ENCODE data around the gene PHAF1. TPM values are rescaled to one million over a fixed set of nuclear protein-coding genes. Genes with fewer than 3 reads are reported as not detected.

Gene PHAF1
- total RNA-seq, 2 experiments from 2014 or later: 14.2 to 15.2 TPM

DNA sequence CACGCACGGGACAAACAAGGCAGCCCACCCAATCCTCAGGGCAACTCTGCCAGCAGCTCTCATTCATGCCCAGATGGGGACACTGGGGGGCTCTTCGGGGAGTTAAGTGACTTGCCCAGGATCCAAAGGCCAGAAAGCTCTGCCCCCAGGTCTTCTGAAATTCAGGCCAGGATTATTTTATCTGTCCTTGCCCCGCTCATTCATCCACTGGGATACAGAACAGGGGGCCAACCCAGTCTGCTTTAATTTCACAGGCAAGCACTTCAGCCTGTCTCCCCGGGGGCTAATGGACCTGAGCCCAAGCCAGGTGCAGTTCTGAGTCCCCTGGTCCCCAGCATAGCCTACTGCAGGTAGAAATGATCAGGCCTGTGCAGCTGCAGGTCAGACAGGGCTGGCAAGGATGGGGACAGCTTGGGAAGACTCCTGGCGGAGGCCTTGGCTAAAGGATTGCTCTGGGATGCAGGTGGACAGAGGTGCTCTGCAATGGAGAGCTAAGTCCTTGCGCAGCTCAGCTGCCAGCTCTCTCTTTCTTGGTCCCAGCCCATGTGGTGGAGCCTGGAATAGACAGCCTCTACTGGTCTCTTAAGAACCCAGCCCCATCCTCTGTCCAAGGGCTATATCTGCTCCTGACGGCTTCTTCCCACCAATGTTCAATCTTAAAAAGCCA lies 41.8 kb downstream of the PHAF1 start:
- H3K4me1 Mint-ChIP-seq: peaks cover 40% of the 10 kb centered on the region
- peaks cover 22% of the 10 kb centered on the region for H3K36me3 Mint-ChIP-seq
- ATAC-seq (no peak), DNase-seq (no peak)
- CTCF ChIA-PET: interaction anchor here (0.8 to 17.0 kb wide), 17 partner anchors 8 to 204 kb away, joined by 3 to 395 read pairs (median 4); partner anchors contain the start of genes FBXL8, NOL3, SLC9A5 and TRADD
- H3K27me3 Mint-ChIP-seq: no peaks in the 10 kb centered on the region
- no peaks in the 10 kb centered on the region for H3K9me3 Mint-ChIP-seq (ENCODE audit: low read depth)
- no peak overlapping the region for H3K27ac Mint-ChIP-seq
- peak overlapping the region; percentile 62 for H3K4me3 Mint-ChIP-seq

- Mint-ChIP-seq H3K9me3 (ENCODE audit: low read depth) (no peaks in the 10 kb centered on the region), H3K27me3 (no peaks in the 10 kb centered on the region), H3K36me3 (peaks cover 12% of the 10 kb centered on the region), H3K4me1 (peaks cover 58% of the 10 kb centered on the region), H3K4me3 (peak overlapping the region; percentile 68), H3K27ac (no peak overlapping the region)
- CTCF ChIA-PET: interaction anchor here (0.6 to 17.0 kb wide), 73 partner anchors 7 to 281 kb away, joined by 3 to 395 read pairs (median 6); partner anchors contain the start of genes CES3, FHOD1, HSF4 and NOL3
- DNase-seq (no peak), ATAC-seq (no peak)
These were observed 45.0 kb downstream of the PHAF1 start for GRCh38 chr16:67154578-67155294.

DNA sequence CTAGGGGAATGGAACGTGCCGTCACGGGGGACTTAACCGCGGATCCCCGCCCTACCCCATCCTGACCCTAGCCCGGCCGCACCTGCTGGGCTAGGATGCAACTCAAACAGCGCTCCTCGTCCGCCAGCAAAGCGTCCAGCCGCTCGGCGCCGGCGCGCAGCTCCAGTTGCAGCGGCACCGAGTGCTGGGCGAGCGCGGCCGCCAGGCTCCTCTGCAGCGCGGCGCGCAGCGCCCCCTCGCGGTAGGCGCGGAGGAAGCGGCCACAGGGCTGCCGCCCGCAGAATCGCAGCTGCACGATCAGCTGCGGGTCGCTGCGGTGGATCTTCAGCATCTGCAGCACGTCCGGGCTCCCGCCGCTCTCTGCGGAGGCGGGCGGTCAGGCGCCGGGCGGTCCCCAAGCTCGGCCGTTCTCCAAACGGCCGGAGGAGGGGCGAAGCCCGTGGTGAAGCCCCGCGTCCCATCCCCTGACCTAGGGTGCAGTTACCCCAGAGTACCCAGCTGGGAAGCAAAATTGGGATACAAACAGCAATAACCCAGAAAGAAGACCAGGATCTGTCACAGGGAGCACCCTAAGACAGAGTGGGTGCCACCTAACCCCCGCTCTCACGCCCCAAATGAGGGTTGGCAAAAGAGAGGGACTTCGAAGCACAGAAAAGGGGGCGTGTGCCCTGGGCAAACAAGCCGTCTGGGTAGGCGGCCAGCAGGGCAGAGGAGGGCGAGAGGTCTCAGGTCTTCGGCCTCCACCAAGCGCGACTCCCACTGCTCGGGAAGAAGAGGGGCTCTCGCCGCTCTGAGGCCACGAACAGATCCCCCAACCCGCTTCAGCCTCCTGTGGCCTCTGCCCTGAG lies 45.8 kb downstream of the PHAF1 start:
- peak; percentile 42 for ATAC-seq
- Mint-ChIP-seq H3K9me3 (ENCODE audit: low read depth) (no peaks in the 10 kb centered on the region), H3K4me1 (peaks cover 59% of the 10 kb centered on the region), H3K27ac (no peak overlapping the region), H3K27me3 (no peaks in the 10 kb centered on the region), H3K36me3 (peaks cover 12% of the 10 kb centered on the region), H3K4me3 (peak overlapping the region; percentile 68)
- DNase-seq: peak; percentile 84
- CTCF ChIA-PET: interaction anchor here (0.6 to 17.0 kb wide), 71 partner anchors 8 to 281 kb away, joined by 3 to 395 read pairs (median 6); partner anchors contain the start of genes CES3, FHOD1, HSF4 and NOL3

DNA sequence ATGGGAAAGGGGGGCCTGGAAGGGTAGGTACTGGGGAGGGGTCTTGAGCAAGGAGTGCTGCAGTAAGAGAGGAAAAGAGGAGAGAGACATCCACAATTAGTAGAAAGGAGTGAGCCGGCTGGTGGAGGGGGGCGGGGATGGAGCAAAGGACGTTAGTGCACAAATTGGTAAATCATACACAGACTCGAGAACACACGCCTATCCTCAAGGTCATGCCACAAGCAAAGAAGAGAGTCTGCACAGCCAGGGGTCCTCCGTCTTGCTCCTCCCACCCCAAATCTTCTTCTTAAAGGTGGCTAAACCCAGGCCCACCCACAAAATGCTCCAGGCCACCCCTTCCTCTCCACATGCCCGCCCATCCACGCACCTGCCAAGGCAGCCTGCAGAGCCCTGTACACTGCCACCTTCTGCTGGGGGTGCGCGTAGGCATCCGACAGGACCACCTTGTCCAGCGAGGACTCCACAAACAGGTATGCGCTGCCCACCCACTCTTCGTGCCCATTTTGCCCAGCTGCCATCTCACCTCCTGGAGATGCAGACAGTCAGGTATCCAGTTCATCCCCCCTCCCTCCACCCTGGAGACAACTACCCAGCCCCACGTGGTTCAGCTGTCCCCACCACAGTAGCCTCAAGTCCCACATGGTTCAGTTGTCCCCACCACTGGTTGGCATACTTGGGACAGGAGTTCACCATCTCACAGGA lies 46.6 kb downstream of the PHAF1 start:
- no peak for ATAC-seq
- no peaks in the 10 kb centered on the region for H3K9me3 Mint-ChIP-seq (ENCODE audit: low read depth)
- DNase-seq: no peak
- H3K36me3 Mint-ChIP-seq: peaks cover 12% of the 10 kb centered on the region
- no peak overlapping the region for H3K4me3 Mint-ChIP-seq
- CTCF ChIA-PET: interaction anchor here (1.2 to 17.0 kb wide), 27 partner anchors 12 to 209 kb away, joined by 3 to 395 read pairs (median 10); partner anchors contain the start of genes CES3 and NOL3
- no peaks in the 10 kb centered on the region for H3K27me3 Mint-ChIP-seq
- H3K4me1 Mint-ChIP-seq: peaks cover 58% of the 10 kb centered on the region
- H3K27ac Mint-ChIP-seq: peak overlapping the region; percentile 33

DNA sequence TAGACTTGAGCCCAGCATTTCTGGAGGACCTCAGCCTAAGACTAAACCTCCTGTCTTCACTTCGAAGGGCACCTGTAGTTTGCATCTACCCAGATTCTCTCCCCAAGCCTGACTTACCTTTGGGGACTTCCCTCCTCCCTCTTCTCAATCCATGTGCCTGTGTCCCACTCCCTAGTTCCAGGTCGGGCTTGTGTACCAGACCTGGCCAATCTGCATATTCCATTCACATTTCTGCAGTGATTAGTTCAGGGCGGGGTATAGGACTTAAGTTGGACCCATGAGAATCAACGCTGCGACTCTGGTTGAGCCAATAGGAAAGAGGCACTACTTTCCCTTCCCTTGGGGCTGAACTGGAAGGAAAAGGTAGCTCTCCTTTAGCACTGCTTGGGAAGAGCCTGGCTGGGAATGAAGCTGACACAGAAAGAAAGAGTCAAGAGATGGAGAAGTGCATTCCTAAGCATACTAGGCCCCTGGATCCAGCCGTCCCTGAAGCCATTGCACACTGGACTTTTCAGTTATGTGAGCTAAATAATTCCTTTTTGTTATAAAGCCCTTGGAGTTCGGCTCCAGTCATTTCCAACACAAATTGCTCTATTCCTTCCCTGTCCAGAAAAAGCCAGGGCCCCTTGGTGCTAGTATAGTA lies 47.5 kb downstream of the PHAF1 start:
- H3K27ac Mint-ChIP-seq: peak overlapping the region; percentile 97
- no peak for ATAC-seq
- DNase-seq: no peak
- CTCF ChIA-PET: interaction anchor here (1.0 to 17.0 kb wide), 14 partner anchors 11 to 213 kb away, joined by 3 to 395 read pairs (median 8); partner anchors contain the start of genes CES3, MATCAP1 and NOL3
- peaks cover 58% of the 10 kb centered on the region for H3K4me1 Mint-ChIP-seq
- no peaks in the 10 kb centered on the region for H3K9me3 Mint-ChIP-seq (ENCODE audit: low read depth)
- H3K4me3 Mint-ChIP-seq: no peak overlapping the region
- peaks cover under 1% of the 10 kb centered on the region for H3K27me3 Mint-ChIP-seq
- H3K36me3 Mint-ChIP-seq: peaks cover 16% of the 10 kb centered on the region

- Mint-ChIP-seq H3K36me3 (peaks cover 13% of the 10 kb centered on the region), H3K27me3 (peaks cover 4% of the 10 kb centered on the region), H3K9me3 (ENCODE audit: low read depth) (no peaks in the 10 kb centered on the region), H3K4me1 (peaks cover 60% of the 10 kb centered on the region), H3K4me3 (peak overlapping the region; percentile 92), H3K27ac (peak overlapping the region; percentile 97)
- no peak for DNase-seq
- CTCF ChIA-PET: interaction anchor here (1.0 to 17.0 kb wide), 20 partner anchors 7 to 214 kb away, joined by 3 to 395 read pairs (median 8); partner anchors contain the start of genes B3GNT9, CES3, MATCAP1 and NOL3
- no peak for ATAC-seq
These were observed 48.3 kb downstream of the PHAF1 start for GRCh38 chr16:67157892-67158635.

GRCh38 chr16:67158637-67159600 lies 49.2 kb downstream of the PHAF1 start:
- peak; percentile 50 for ATAC-seq
- Mint-ChIP-seq H3K9me3 (ENCODE audit: low read depth) (no peaks in the 10 kb centered on the region), H3K27ac (peak overlapping the region; percentile 97), H3K36me3 (peaks cover 9% of the 10 kb centered on the region), H3K4me1 (peaks cover 60% of the 10 kb centered on the region), H3K4me3 (peak overlapping the region; percentile 92), H3K27me3 (peaks cover 8% of the 10 kb centered on the region)
- CTCF ChIA-PET: interaction anchor here (0.9 to 17.0 kb wide), 21 partner anchors 8 to 215 kb away, joined by 3 to 395 read pairs (median 5); partner anchors contain the start of genes B3GNT9, CES3, MATCAP1 and NOL3
- DNase-seq: peak; percentile 93

DNA sequence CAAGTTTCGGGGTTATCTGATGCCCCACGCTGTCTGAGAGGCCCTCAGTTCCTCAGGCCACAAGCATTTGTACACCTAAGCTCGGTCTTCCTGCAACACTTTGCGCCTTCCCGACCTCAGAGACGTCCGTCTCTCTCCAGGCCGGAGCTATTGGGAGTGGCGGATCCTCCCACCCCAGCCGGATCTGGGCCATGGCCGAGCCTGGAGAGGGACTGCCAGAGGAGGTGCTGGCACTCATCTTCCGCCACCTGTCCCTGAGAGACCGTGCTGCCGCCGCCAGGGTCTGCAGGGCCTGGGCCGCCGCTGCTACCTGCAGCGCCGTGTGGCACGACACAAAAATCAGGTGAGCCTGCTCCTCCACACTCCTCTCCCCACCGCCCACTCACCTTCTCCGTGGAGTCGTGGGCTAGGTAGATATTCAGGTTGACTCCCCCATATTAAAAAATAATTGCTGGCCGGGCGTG lies 51.9 kb downstream of the PHAF1 start:
- H3K36me3 Mint-ChIP-seq: peaks cover 8% of the 10 kb centered on the region
- no peak overlapping the region for H3K27ac Mint-ChIP-seq
- ATAC-seq (no peak), DNase-seq (no peak)
- H3K4me3 Mint-ChIP-seq: no peak overlapping the region
- CTCF ChIA-PET: interaction anchor here (1.2 to 17.0 kb wide), 12 partner anchors 8 to 386 kb away, joined by 3 to 395 read pairs (median 6); partner anchors contain the start of genes FHOD1, MATCAP1, NOL3 and RRAD
- H3K9me3 Mint-ChIP-seq (ENCODE audit: low read depth): no peaks in the 10 kb centered on the region
- peaks cover 26% of the 10 kb centered on the region for H3K27me3 Mint-ChIP-seq
- peaks cover 60% of the 10 kb centered on the region for H3K4me1 Mint-ChIP-seq

- CTCF ChIA-PET: interaction anchor here (0.9 to 17.0 kb wide), 14 partner anchors 7 to 219 kb away, joined by 3 to 395 read pairs (median 4); partner anchors contain the start of genes CES3, FHOD1, MATCAP1 and NOL3
- H3K4me1 Mint-ChIP-seq: peaks cover 53% of the 10 kb centered on the region
- H3K9me3 Mint-ChIP-seq (ENCODE audit: low read depth): no peaks in the 10 kb centered on the region
- no peak overlapping the region for H3K27ac Mint-ChIP-seq
- DNase-seq: no peak
- H3K36me3 Mint-ChIP-seq: peaks cover 7% of the 10 kb centered on the region
- H3K4me3 Mint-ChIP-seq: no peak overlapping the region
- no peak for ATAC-seq
- H3K27me3 Mint-ChIP-seq: peaks cover 34% of the 10 kb centered on the region
These were observed 52.9 kb downstream of the PHAF1 start for GRCh38 chr16:67162506-67163163.
